Measurements from ENCODE around the gene PIPOX.

DNA sequence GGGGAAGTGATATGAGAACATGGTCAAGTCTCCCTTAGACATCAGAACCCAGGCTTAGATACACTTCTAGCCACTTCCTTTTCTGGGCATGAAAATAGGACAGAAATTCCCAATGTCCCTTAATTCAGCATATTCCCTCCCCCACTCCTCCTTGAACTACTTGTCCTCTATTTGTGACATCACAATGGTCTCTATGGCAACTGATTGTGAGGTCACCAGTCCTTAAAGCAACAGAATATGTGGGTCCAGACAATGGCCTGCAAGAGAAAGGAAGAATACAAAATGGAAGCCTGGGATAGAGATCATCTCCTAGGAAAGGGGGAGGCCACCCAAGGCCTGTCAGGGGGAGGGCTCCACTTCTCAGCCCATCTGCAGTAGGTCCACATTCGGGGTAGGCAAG, 30.4 kb upstream of the PIPOX start:
- TF ChIP-seq, protein P1, sequence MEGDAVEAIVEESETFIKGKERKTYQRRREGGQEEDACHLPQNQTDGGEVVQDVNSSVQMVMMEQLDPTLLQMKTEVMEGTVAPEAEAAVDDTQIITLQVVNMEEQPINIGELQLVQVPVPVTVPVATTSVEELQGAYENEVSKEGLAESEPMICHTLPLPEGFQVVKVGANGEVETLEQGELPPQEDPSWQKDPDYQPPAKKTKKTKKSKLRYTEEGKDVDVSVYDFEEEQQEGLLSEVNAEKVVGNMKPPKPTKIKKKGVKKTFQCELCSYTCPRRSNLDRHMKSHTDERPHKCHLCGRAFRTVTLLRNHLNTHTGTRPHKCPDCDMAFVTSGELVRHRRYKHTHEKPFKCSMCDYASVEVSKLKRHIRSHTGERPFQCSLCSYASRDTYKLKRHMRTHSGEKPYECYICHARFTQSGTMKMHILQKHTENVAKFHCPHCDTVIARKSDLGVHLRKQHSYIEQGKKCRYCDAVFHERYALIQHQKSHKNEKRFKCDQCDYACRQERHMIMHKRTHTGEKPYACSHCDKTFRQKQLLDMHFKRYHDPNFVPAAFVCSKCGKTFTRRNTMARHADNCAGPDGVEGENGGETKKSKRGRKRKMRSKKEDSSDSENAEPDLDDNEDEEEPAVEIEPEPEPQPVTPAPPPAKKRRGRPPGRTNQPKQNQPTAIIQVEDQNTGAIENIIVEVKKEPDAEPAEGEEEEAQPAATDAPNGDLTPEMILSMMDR (IDR thresholded peaks at IDR 0.05; ENCODE audit: low read depth, low read length, poor library complexity, severe bottlenecking): no peak
- TF ChIP-seq EZH2phosphoT487 (IDR thresholded peaks at IDR 0.05; ENCODE audit: borderline replicate concordance, low read length): no peak

All from DOHH2 (cell line).